Breast epithelium (tissue), 4 donors: ENCODE results near the gene ACACB. TPM values are rescaled to one million over a fixed set of nuclear protein-coding genes. Genes with fewer than 3 reads are reported as not detected.

Source experiments
- DNase-seq, 2 donors: peaks; one replicate each; pipeline ENCODE4 v3.0.0-alpha.2; 2019; ENCODE audit warnings: low spot score in 2 of 2
- H3K27ac ChIP-seq, 2 donors: fragments of 200-600 bp; sonication (generic) in 1 of 2; one replicate each; pipeline ENCODE4 v1.5.1; 2016 to 2019; ENCODE audit warnings: mild to moderate bottlenecking in 1 of 2
- H3K27me3 ChIP-seq, 2 donors: fragments of 200-600 bp; sonication (generic) in 1 of 2; one replicate each; pipeline versions ENCODE4 v1.5.1 to v1.6.0; 2017 to 2019; ENCODE audit warnings: control low read depth in 1 of 2, mild to moderate bottlenecking in 1 of 2
- H3K36me3 ChIP-seq: fragments of 200-600 bp; one replicate; pipeline ENCODE4 v1.5.1; 2019
- H3K4me1 ChIP-seq, 2 donors: fragments of 200-600 bp; sonication (generic); one replicate each; pipeline ENCODE4 v1.5.1; 2016 to 2019; ENCODE audit warnings: control low read depth in 1 of 2
- H3K4me3 ChIP-seq, 3 donors: fragments of 200-600 bp; sonication (generic); 1 replicate in 2 of 3; 2 replicates in 1 of 3; pipeline ENCODE4 v1.5.1; 2016 to 2019; ENCODE audit warnings: mild to moderate bottlenecking in 3 of 3, moderate library complexity in 2 of 3
- H3K9me3 ChIP-seq, 2 donors: fragments of 200-600 bp; sonication (generic) in 1 of 2; one replicate each; pipeline ENCODE4 v1.5.1; 2016 to 2019; ENCODE audit warnings: control low read depth in 1 of 2
- POLR2A ChIP-seq: fragments of 450-650 bp; IDR thresholded peaks from one replicate; pipeline ENCODE4 v1.6.1; 2016; ENCODE audit warnings: antibody characterized with exemption, mild to moderate bottlenecking, moderate library complexity
- POLR2AphosphoS5 ChIP-seq, 3 donors: sonication (generic); formaldehyde crosslinking; IDR thresholded peaks; one replicate each; pipeline ENCODE4 v1.6.1; 2017; ENCODE audit warnings: antibody characterized with exemption in 3 of 3
- intact Hi-C: fragments of 100-400 bp; cut with DNase I; formaldehyde crosslinking; loops from one replicate; pipeline ENCODE4 v1.15.1; 2023; ENCODE audit warnings: low total_unique reads
- total RNA-seq, 3 donors: library from RNA; depleted of rRNA; stranded (reverse); fragments of >200 nt; gene quantifications; one replicate each; pipeline ENCODE4 v1.1.0, GENCODE V29; 2016
- TF ChIP-seq, protein P1 (sequence below), 3 donors: fragments of 450-650 bp; IDR thresholded peaks; one replicate each; pipeline ENCODE4 v1.5.1; 2016 to 2017; ENCODE audit warnings: antibody characterized with exemption in 3 of 3, mild to moderate bottlenecking in 3 of 3, moderate library complexity in 3 of 3

The ACACB gene
- total RNA-seq, 3 donors from 2014 or later, result 223 to 957 (median 301) TPM

- DNase-seq, result no peak
- H3K4me1 ChIP-seq, result no peaks in the 10 kb centered on the region
- intact Hi-C loops, result no loop called here
- TF ChIP-seq, protein P1, sequence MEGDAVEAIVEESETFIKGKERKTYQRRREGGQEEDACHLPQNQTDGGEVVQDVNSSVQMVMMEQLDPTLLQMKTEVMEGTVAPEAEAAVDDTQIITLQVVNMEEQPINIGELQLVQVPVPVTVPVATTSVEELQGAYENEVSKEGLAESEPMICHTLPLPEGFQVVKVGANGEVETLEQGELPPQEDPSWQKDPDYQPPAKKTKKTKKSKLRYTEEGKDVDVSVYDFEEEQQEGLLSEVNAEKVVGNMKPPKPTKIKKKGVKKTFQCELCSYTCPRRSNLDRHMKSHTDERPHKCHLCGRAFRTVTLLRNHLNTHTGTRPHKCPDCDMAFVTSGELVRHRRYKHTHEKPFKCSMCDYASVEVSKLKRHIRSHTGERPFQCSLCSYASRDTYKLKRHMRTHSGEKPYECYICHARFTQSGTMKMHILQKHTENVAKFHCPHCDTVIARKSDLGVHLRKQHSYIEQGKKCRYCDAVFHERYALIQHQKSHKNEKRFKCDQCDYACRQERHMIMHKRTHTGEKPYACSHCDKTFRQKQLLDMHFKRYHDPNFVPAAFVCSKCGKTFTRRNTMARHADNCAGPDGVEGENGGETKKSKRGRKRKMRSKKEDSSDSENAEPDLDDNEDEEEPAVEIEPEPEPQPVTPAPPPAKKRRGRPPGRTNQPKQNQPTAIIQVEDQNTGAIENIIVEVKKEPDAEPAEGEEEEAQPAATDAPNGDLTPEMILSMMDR (IDR thresholded peaks at IDR 0.05), result no peak
- TF ChIP-seq POLR2AphosphoS5 (IDR thresholded peaks at IDR 0.05), result no peak
- no peak for TF ChIP-seq POLR2A
- H3K27ac ChIP-seq, result no peak overlapping the region
- H3K27me3 ChIP-seq, result no peaks in the 10 kb centered on the region
- no peak overlapping the region for H3K4me3 ChIP-seq
- peaks cover 4% of the 10 kb centered on the region for H3K36me3 ChIP-seq
- H3K9me3 ChIP-seq, result no peaks in the 10 kb centered on the region
Observed at GRCh38 chr12:109199324-109199723, 82.9 kb downstream of the ACACB start.

GRCh38 chr12:109200825-109201495 lies 84.6 kb downstream of the ACACB start:
- no peak overlapping the region for H3K27ac ChIP-seq
- H3K36me3 ChIP-seq, result peaks cover 2% of the 10 kb centered on the region
- H3K4me1 ChIP-seq, result no peaks in the 10 kb centered on the region
- TF ChIP-seq, protein P1 (IDR thresholded peaks at IDR 0.05), result no peak
- TF ChIP-seq POLR2AphosphoS5 (IDR thresholded peaks at IDR 0.05) (no peak), POLR2A (no peak)
- no peak overlapping the region for H3K4me3 ChIP-seq
- no peaks in the 10 kb centered on the region for H3K27me3 ChIP-seq
- DNase-seq, result no peak
- intact Hi-C loops, result no loop called here
- no peaks in the 10 kb centered on the region for H3K9me3 ChIP-seq

- no peak for TF ChIP-seq POLR2A
- TF ChIP-seq, protein P1 (IDR thresholded peaks at IDR 0.05), result no peak
- TF ChIP-seq POLR2AphosphoS5 (IDR thresholded peaks at IDR 0.05), result no peak
- Histone ChIP-seq H3K4me1 (no peaks in the 10 kb centered on the region), H3K36me3 (no peaks in the 10 kb centered on the region), H3K9me3 (no peaks in the 10 kb centered on the region), H3K27ac (no peak overlapping the region), H3K27me3 (no peaks in the 10 kb centered on the region), H3K4me3 (no peak overlapping the region)
- intact Hi-C loops, result no loop called here
- no peak for DNase-seq
Observed at GRCh38 chr12:109201496-109201885, 85.1 kb downstream of the ACACB start.

- TF ChIP-seq, protein P1 (IDR thresholded peaks at IDR 0.05), result no peak
- no peak for TF ChIP-seq POLR2AphosphoS5 (IDR thresholded peaks at IDR 0.05)
- no peak for TF ChIP-seq POLR2A
- H3K27me3 ChIP-seq, result no peaks in the 10 kb centered on the region
- H3K9me3 ChIP-seq, result no peaks in the 10 kb centered on the region
- H3K36me3 ChIP-seq, result no peaks in the 10 kb centered on the region
- H3K4me3 ChIP-seq, result no peak overlapping the region
- intact Hi-C loops, result no loop called here
- no peaks in the 10 kb centered on the region for H3K4me1 ChIP-seq
- no peak for DNase-seq
- no peak overlapping the region for H3K27ac ChIP-seq
Observed at GRCh38 chr12:109202770-109203169, 86.4 kb downstream of the ACACB start.

DNA sequence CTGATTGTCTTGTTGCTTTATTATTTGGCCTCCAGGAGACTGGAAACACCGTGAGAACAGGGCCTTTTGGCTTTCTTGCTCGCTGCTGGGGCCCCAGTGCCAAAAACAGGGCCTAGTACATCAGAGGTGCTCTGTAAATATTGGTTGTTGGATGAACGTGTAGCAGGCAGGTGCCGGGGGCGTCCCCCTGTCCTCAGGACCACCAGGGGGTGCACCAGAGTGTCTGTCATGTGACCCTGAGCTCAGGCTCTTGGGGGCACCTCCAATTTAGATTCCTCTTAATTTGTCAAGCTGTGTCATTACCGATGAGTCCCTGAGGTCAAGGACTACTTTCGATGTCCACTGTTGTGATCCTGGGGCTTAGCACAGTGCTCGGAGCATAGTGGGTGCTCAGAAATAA lies 87.1 kb downstream of the ACACB start:
- Histone ChIP-seq H3K27ac (no peak overlapping the region), H3K27me3 (no peaks in the 10 kb centered on the region), H3K36me3 (no peaks in the 10 kb centered on the region), H3K9me3 (no peaks in the 10 kb centered on the region), H3K4me3 (no peak overlapping the region), H3K4me1 (no peaks in the 10 kb centered on the region)
- no peak for TF ChIP-seq POLR2AphosphoS5 (IDR thresholded peaks at IDR 0.05)
- TF ChIP-seq, protein P1 (IDR thresholded peaks at IDR 0.05), result no peak
- TF ChIP-seq POLR2A, result no peak
- intact Hi-C loops, result no loop called here
- no peak for DNase-seq
